HCT116 (cell line): ENCODE results near the gene LRP1B. TPM values are rescaled to one million over a fixed set of nuclear protein-coding genes. Genes with fewer than 3 reads are reported as not detected.

Experiments
- ATAC-seq: fragments of 200-7000 bp; cut with Tn5 transposase; 2 replicates; pipeline ENCODE4 v1.9.1; 2020; ENCODE audit warnings: mild to moderate bottlenecking, moderate library complexity
- BruUV-seq: library from RNA; stranded (reverse); fragments of 400-500 nt; replicated peaks from 2 replicates; lab custom pipeline; 2021; lab: Mats Ljungman, UMichigan
- CTCF ChIA-PET: fragments of 300-600 bp; sonication (Branson Sonifier 250); formaldehyde crosslinking; loops from one replicate; lab custom pipeline; 2021; ENCODE audit warnings: antibody characterized with exemption; lab: Charles Lee
- POLR2A ChIA-PET: fragments of 300-600, 350-600 bp; sonication (Branson Sonifier 250); formaldehyde crosslinking; loops from one replicate; lab custom pipeline; 2021; ENCODE audit warnings: antibody characterized with exemption; lab: Charles Lee
- RAD21 ChIA-PET, 2 experiments: fragments of 300-600 bp; sonication (Branson Sonifier 250); formaldehyde crosslinking; loops; one replicate each; lab custom pipeline; 2023; ENCODE audit warnings: low total read pairs in 2 of 2; ENCODE audit not compliant: uncharacterized antibody in 2 of 2, unreplicated experiment in 2 of 2, low non-redundant PET in 1 of 2; lab: Charles Lee
- DNase-seq: peaks from one replicate; pipeline ENCODE4 v3.0.0-alpha.2; 2010; ENCODE audit warnings: low read depth, low spot score
- H2AFZ ChIP-seq: fragments of 200-600 bp; shearing (Covaris generic), sonication (generic); 2 replicates; pipeline ENCODE4 v1.6.1; 2017; ENCODE audit warnings: low read depth, mixed run types, mixed read lengths, antibody characterized with exemption, low read length; ENCODE audit not compliant: poor library complexity, severe bottlenecking
- H3K27ac ChIP-seq: 2 replicates; pipeline ENCODE4 v1.5.1; 2012; ENCODE audit warnings: low read depth, low read length
- H3K27me3 ChIP-seq: fragments of 200-600 bp; sonication (generic); 2 replicates; pipeline ENCODE4 v1.6.1; 2016; ENCODE audit warnings: mixed run types, low read length, mixed read lengths; ENCODE audit not compliant: insufficient read depth
- H3K36me3 ChIP-seq, 2 experiments: fragments of 200-500 bp in 1 of 2; fragments of 200-600 bp in 1 of 2; sonication (Bioruptor generic) in 1 of 2; sonication (generic) in 1 of 2; 2 replicates each; pipeline versions ENCODE4 v1.5.1 to v1.6.1; 2014 to 2016; ENCODE audit warnings: low read length in 2 of 2, inconsistent platforms in 1 of 2, mixed read lengths in 1 of 2, mixed run types in 1 of 2; ENCODE audit not compliant: insufficient read depth in 2 of 2, control insufficient read depth in 1 of 2
- H3K4me1 ChIP-seq, 2 experiments: fragments of 200-600 bp in 1 of 2; sonication (generic) in 1 of 2; 2 replicates each; pipeline versions ENCODE4 v1.5.1 to v1.6.1; 2012 to 2017; ENCODE audit warnings: low read length in 2 of 2, inconsistent platforms in 1 of 2, mild to moderate bottlenecking in 1 of 2, mixed read lengths in 1 of 2, mixed run types in 1 of 2, moderate library complexity in 1 of 2; ENCODE audit not compliant: insufficient read depth in 2 of 2, control insufficient read depth in 1 of 2
- H3K4me2 ChIP-seq: fragments of 200-600 bp; sonication (generic); 2 replicates; pipeline ENCODE4 v1.6.1; 2017; ENCODE audit warnings: mixed run types, low read length, mixed read lengths
- H3K4me3 ChIP-seq, 2 experiments: fragments of 200-600 bp in 1 of 2; sonication (generic) in 1 of 2; replicated peaks in 1 of 2; 2 replicates each; pipeline ENCODE4 v1.5.1; 2011 to 2016; ENCODE audit warnings: low read length in 2 of 2, control low read depth in 1 of 2, low read depth in 1 of 2, mild to moderate bottlenecking in 1 of 2, mixed read lengths in 1 of 2, mixed run types in 1 of 2
- H3K79me2 ChIP-seq: fragments of 200-600 bp; sonication (generic); 2 replicates; pipeline ENCODE4 v1.6.1; 2017; ENCODE audit warnings: mild to moderate bottlenecking, mixed run types, low read length, moderate library complexity, mixed read lengths; ENCODE audit not compliant: insufficient read depth
- H3K9ac ChIP-seq: fragments of 200-600 bp; sonication (generic); 2 replicates; pipeline ENCODE4 v1.6.1; 2016; ENCODE audit warnings: low read length, mixed read lengths
- H3K9me2 ChIP-seq: fragments of 200-600 bp; sonication (generic), shearing (Covaris generic); 2 replicates; pipeline ENCODE4 v1.6.1; 2017; ENCODE audit warnings: mixed run types, mild to moderate bottlenecking, moderate library complexity; ENCODE audit not compliant: insufficient read depth
- H3K9me3 ChIP-seq, 2 experiments: fragments of 200-500 bp in 1 of 2; fragments of 200-600 bp in 1 of 2; sonication (Bioruptor generic) in 1 of 2; sonication (generic) in 1 of 2; 2 replicates each; pipeline ENCODE4 v1.6.1; 2014 to 2017; ENCODE audit warnings: low read length in 2 of 2, mixed read lengths in 2 of 2, inconsistent platforms in 1 of 2, low read depth in 1 of 2, mild to moderate bottlenecking in 1 of 2, mixed run types in 1 of 2, moderate library complexity in 1 of 2; ENCODE audit not compliant: control insufficient read depth in 1 of 2, insufficient read depth in 1 of 2
- H4K20me1 ChIP-seq: fragments of 200-600 bp; sonication (generic), shearing (Covaris generic); 2 replicates; pipeline ENCODE4 v1.6.1; 2017; ENCODE audit warnings: mixed run types, mild to moderate bottlenecking, moderate library complexity; ENCODE audit not compliant: insufficient read depth
- CBX3 ChIP-seq: IDR thresholded peaks from 2 replicates; pipeline ENCODE4 v1.6.1; 2012; ENCODE audit warnings: low read depth
- CEBPB ChIP-seq: IDR thresholded peaks from 2 replicates; pipeline ENCODE4 v1.6.1; 2012; ENCODE audit warnings: low read depth
- ELF1 ChIP-seq: IDR thresholded peaks from 2 replicates; pipeline ENCODE4 v1.6.1; 2012; ENCODE audit warnings: low read depth, borderline replicate concordance
- EZH2 ChIP-seq: fragments of 200-600 bp; sonication (generic); IDR thresholded peaks from 2 replicates; pipeline ENCODE4 v1.6.1; 2017; ENCODE audit warnings: antibody characterized with exemption, mixed run types
- POLR2A ChIP-seq: IDR thresholded peaks from 2 replicates; pipeline ENCODE4 v1.7.0; 2011; ENCODE audit warnings: borderline replicate concordance; ENCODE audit not compliant: insufficient read depth, insufficient read length; ENCODE audit errors: extremely low read depth
- POLR2AphosphoS5 ChIP-seq: IDR thresholded peaks from 2 replicates; pipeline ENCODE4 v1.6.1; 2011; ENCODE audit warnings: mild to moderate bottlenecking, low read depth, low read length, moderate library complexity
- RAD21 ChIP-seq: IDR thresholded peaks from 2 replicates; pipeline ENCODE4 v1.6.1; 2012; ENCODE audit warnings: low read depth, mild to moderate bottlenecking
- SP1 ChIP-seq: IDR thresholded peaks from 2 replicates; pipeline ENCODE4 v1.6.1; 2012; ENCODE audit warnings: low read depth
- TCF7L2 ChIP-seq: IDR thresholded peaks from 2 replicates; pipeline ENCODE4 v1.7.0; 2011; ENCODE audit warnings: borderline replicate concordance, inconsistent platforms; ENCODE audit not compliant: insufficient read depth, insufficient read length; ENCODE audit errors: extremely low read depth
- YY1 ChIP-seq: IDR thresholded peaks from 2 replicates; pipeline ENCODE4 v1.6.1; 2011; ENCODE audit warnings: low read length, low read depth, moderate library complexity, mild to moderate bottlenecking; ENCODE audit not compliant: insufficient replicate concordance; ENCODE audit errors: extremely low read depth
- ZFX ChIP-seq: fragments of 450-650 bp; IDR thresholded peaks from 2 replicates; pipeline ENCODE4 v1.6.1; 2017
- ZNF274 ChIP-seq: fragments of 200-500 bp; sonication (Bioruptor generic); IDR thresholded peaks from 2 replicates; pipeline ENCODE4 v1.6.1; 2014; ENCODE audit warnings: mild to moderate bottlenecking, low read depth, low read length, inconsistent platforms
- intact Hi-C: fragments of 100-400 bp; cut with micrococcal nuclease; formaldehyde crosslinking; loops from 2 replicates; pipeline ENCODE4 v1.10.0; 2022
- total RNA-seq: library from RNA; stranded (reverse); gene quantifications from one replicate; pipeline ENCODE4 v1.2.1, GENCODE V29; 2021; ENCODE audit not compliant: unreplicated experiment
- TF ChIP-seq, protein P1 (sequence below): IDR thresholded peaks from 2 replicates; pipeline ENCODE4 v1.6.1; 2012; ENCODE audit warnings: low read depth
- TF ChIP-seq, protein P2 (sequence below): IDR thresholded peaks from 2 replicates; pipeline ENCODE4 v1.6.1; 2011; ENCODE audit warnings: mild to moderate bottlenecking, low read length, moderate library complexity; ENCODE audit not compliant: insufficient replicate concordance; ENCODE audit errors: extremely low read depth
- TF ChIP-seq, protein P3 (sequence below): IDR thresholded peaks from 2 replicates; pipeline ENCODE4 v1.6.1; 2012
- TF ChIP-seq, protein P4 (sequence below), 3 experiments: fragments of 200-600 bp in 1 of 3; sonication (generic) in 1 of 3; IDR thresholded peaks in 2 of 3; conservative IDR thresholded peaks in 1 of 3; 2 replicates each; pipeline ENCODE4 v1.5.1; 2012 to 2017; ENCODE audit warnings: low read depth in 2 of 3, low read length in 2 of 3, antibody characterized with exemption in 1 of 3, borderline replicate concordance in 1 of 3, control low read depth in 1 of 3, mild to moderate bottlenecking in 1 of 3, mixed read lengths in 1 of 3, mixed run types in 1 of 3, moderate library complexity in 1 of 3; ENCODE audit not compliant: insufficient read depth in 1 of 3

The LRP1B gene
- total RNA-seq, 1 experiment from 2014 or later = 0.34 TPM

DNA sequence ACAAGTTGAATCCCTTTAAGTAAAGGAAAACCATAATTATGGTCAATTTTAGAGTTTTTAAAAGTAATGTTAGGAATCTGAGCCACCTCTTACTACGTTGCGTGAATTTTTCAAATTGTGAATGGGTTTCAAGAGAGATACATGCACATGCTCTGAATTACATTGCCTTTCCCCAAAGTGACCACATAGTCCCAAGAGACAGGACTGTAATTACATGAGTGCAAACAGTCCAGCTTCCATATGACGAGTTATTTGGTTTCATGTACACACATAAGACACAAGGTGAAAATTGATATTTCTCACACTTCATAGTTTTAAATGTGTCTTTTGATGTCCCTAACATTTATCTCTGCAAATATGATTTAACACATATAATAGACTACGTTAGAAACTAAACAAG is 850.8 kb downstream of the LRP1B start:
- no TSS peak for BruUV-seq
- H3K9me3 ChIP-seq = no peaks in the 10 kb centered on the region
- CTCF ChIA-PET = no interaction called here

More for the DNA sequence above, 850.8 kb downstream of the LRP1B start:
- Histone ChIP-seq H4K20me1 (no peaks in the 10 kb centered on the region), H3K4me1 (no peaks in the 10 kb centered on the region), H3K4me3 (no peak overlapping the region), H3K9me2 (no peaks in the 10 kb centered on the region), H3K79me2 (no peaks in the 10 kb centered on the region), H3K36me3 (no peaks in the 10 kb centered on the region), H3K27me3 (no peaks in the 10 kb centered on the region), H3K9ac (no peak overlapping the region), H3K27ac (no peak overlapping the region), H3K4me2 (no peak overlapping the region), H2AFZ (no peak overlapping the region)
- DNase-seq = no peak
- POLR2A ChIA-PET = no interaction called here
- no peak for TF ChIP-seq ZNF274
- no peak for TF ChIP-seq CBX3
- TF ChIP-seq, protein P1, sequence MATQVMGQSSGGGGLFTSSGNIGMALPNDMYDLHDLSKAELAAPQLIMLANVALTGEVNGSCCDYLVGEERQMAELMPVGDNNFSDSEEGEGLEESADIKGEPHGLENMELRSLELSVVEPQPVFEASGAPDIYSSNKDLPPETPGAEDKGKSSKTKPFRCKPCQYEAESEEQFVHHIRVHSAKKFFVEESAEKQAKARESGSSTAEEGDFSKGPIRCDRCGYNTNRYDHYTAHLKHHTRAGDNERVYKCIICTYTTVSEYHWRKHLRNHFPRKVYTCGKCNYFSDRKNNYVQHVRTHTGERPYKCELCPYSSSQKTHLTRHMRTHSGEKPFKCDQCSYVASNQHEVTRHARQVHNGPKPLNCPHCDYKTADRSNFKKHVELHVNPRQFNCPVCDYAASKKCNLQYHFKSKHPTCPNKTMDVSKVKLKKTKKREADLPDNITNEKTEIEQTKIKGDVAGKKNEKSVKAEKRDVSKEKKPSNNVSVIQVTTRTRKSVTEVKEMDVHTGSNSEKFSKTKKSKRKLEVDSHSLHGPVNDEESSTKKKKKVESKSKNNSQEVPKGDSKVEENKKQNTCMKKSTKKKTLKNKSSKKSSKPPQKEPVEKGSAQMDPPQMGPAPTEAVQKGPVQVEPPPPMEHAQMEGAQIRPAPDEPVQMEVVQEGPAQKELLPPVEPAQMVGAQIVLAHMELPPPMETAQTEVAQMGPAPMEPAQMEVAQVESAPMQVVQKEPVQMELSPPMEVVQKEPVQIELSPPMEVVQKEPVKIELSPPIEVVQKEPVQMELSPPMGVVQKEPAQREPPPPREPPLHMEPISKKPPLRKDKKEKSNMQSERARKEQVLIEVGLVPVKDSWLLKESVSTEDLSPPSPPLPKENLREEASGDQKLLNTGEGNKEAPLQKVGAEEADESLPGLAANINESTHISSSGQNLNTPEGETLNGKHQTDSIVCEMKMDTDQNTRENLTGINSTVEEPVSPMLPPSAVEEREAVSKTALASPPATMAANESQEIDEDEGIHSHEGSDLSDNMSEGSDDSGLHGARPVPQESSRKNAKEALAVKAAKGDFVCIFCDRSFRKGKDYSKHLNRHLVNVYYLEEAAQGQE = no peak
- TF ChIP-seq, protein P2, sequence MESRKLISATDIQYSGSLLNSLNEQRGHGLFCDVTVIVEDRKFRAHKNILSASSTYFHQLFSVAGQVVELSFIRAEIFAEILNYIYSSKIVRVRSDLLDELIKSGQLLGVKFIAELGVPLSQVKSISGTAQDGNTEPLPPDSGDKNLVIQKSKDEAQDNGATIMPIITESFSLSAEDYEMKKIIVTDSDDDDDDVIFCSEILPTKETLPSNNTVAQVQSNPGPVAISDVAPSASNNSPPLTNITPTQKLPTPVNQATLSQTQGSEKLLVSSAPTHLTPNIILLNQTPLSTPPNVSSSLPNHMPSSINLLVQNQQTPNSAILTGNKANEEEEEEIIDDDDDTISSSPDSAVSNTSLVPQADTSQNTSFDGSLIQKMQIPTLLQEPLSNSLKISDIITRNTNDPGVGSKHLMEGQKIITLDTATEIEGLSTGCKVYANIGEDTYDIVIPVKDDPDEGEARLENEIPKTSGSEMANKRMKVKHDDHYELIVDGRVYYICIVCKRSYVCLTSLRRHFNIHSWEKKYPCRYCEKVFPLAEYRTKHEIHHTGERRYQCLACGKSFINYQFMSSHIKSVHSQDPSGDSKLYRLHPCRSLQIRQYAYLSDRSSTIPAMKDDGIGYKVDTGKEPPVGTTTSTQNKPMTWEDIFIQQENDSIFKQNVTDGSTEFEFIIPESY = no peak
- TF ChIP-seq SP1 = no peak
- TF ChIP-seq TCF7L2 = no peak
- TF ChIP-seq CEBPB = no peak
- TF ChIP-seq, protein P3, sequence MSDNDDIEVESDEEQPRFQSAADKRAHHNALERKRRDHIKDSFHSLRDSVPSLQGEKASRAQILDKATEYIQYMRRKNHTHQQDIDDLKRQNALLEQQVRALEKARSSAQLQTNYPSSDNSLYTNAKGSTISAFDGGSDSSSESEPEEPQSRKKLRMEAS = no peak
- no peak for TF ChIP-seq RAD21
- TF ChIP-seq ELF1 = no peak
- TF ChIP-seq, protein P4, sequence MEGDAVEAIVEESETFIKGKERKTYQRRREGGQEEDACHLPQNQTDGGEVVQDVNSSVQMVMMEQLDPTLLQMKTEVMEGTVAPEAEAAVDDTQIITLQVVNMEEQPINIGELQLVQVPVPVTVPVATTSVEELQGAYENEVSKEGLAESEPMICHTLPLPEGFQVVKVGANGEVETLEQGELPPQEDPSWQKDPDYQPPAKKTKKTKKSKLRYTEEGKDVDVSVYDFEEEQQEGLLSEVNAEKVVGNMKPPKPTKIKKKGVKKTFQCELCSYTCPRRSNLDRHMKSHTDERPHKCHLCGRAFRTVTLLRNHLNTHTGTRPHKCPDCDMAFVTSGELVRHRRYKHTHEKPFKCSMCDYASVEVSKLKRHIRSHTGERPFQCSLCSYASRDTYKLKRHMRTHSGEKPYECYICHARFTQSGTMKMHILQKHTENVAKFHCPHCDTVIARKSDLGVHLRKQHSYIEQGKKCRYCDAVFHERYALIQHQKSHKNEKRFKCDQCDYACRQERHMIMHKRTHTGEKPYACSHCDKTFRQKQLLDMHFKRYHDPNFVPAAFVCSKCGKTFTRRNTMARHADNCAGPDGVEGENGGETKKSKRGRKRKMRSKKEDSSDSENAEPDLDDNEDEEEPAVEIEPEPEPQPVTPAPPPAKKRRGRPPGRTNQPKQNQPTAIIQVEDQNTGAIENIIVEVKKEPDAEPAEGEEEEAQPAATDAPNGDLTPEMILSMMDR (IDR thresholded peaks at IDR 0.05 in 2 of 3, conservative IDR thresholded peaks at IDR 0.05 in 1 of 3; ENCODE audit: borderline replicate concordance in 1 of 3, insufficient read depth in 1 of 3, low read depth in 2 of 3, low read length in 2 of 3) = no peak
- TF ChIP-seq YY1 = no peak
- no peak for TF ChIP-seq EZH2
- no peak for TF ChIP-seq POLR2A
- no peak for TF ChIP-seq POLR2AphosphoS5
- no peak for TF ChIP-seq ZFX
- no peak for ATAC-seq
- RAD21 ChIA-PET = no interaction called here
- intact Hi-C loops = no loop called here
